OCI-LY7 (cell line): ENCODE results near the gene CTU2. TPM values are rescaled to one million over a fixed set of nuclear protein-coding genes. Genes with fewer than 3 reads are reported as not detected.

ENCODE experiments used
- BruUV-seq: library from RNA; stranded (reverse); fragments of 400-500 nt; replicated peaks from 2 replicates; lab custom pipeline; 2021; lab: Mats Ljungman, UMichigan
- CTCF ChIA-PET: fragments of 300-600 bp; sonication (Branson Sonifier 250); formaldehyde crosslinking; loops from one replicate; lab custom pipeline; 2022; ENCODE audit warnings: antibody characterized with exemption; ENCODE audit not compliant: unreplicated experiment; lab: Charles Lee
- POLR2A ChIA-PET: fragments of 300-600 bp; sonication (Branson Sonifier 250); formaldehyde crosslinking; loops from one replicate; lab custom pipeline; 2022; ENCODE audit warnings: antibody characterized with exemption; lab: Charles Lee
- DNase-seq: peaks from one replicate; pipeline ENCODE4 v3.0.0-alpha.2; 2015; ENCODE audit warnings: low spot score
- H2AFZ ChIP-seq: fragments of 200-600 bp; sonication (generic), shearing (Covaris generic); 2 replicates; pipeline ENCODE4 v1.6.1; 2014; ENCODE audit warnings: mild to moderate bottlenecking, antibody characterized with exemption, low read length, moderate library complexity
- H3K27ac ChIP-seq: fragments of 200-600 bp; sonication (generic); 2 replicates; pipeline ENCODE4 v1.5.1; 2014; ENCODE audit warnings: mixed run types, low read depth, mild to moderate bottlenecking, moderate library complexity, low read length, inconsistent platforms; ENCODE audit not compliant: poor library complexity, severe bottlenecking
- H3K36me3 ChIP-seq: fragments of 200-600 bp; sonication (generic); 2 replicates; pipeline ENCODE4 v1.6.1; 2014; ENCODE audit warnings: mild to moderate bottlenecking, antibody characterized with exemption, low read length, moderate library complexity, mixed read lengths; ENCODE audit not compliant: insufficient read depth
- H3K4me1 ChIP-seq: fragments of 200-600 bp; sonication (generic); 2 replicates; pipeline ENCODE4 v1.5.1; 2014; ENCODE audit warnings: mild to moderate bottlenecking, low read length; ENCODE audit not compliant: insufficient read depth, poor library complexity, severe bottlenecking
- H3K4me2 ChIP-seq: fragments of 200-600 bp; sonication (generic); 2 replicates; pipeline ENCODE4 v1.6.1; 2014; ENCODE audit warnings: mild to moderate bottlenecking, low read length
- H3K4me3 ChIP-seq: fragments of 200-600 bp; sonication (generic); 2 replicates; pipeline ENCODE4 v1.5.1; 2014; ENCODE audit warnings: mild to moderate bottlenecking, low read depth, low read length; ENCODE audit not compliant: poor library complexity, severe bottlenecking
- H3K79me2 ChIP-seq: fragments of 200-600 bp; sonication (generic); 2 replicates; pipeline ENCODE4 v1.6.1; 2016; ENCODE audit warnings: low read depth, mild to moderate bottlenecking, low read length, moderate library complexity, mixed read lengths; ENCODE audit not compliant: insufficient read depth
- H3K9me2 ChIP-seq: fragments of 200-600 bp; sonication (generic); 2 replicates; pipeline ENCODE4 v1.6.1; 2016; ENCODE audit warnings: mild to moderate bottlenecking, low read length, mixed read lengths; ENCODE audit not compliant: insufficient read depth
- H3K9me3 ChIP-seq: fragments of 200-600 bp; sonication (generic); 2 replicates; pipeline ENCODE4 v1.6.1; 2014; ENCODE audit warnings: mild to moderate bottlenecking, mixed run types, low read length, mixed read lengths
- H4K20me1 ChIP-seq: fragments of 200-600 bp; sonication (generic); 2 replicates; pipeline ENCODE4 v1.6.1; 2014; ENCODE audit warnings: mild to moderate bottlenecking, antibody characterized with exemption, low read length, moderate library complexity, mixed read lengths; ENCODE audit not compliant: insufficient read depth
- EZH2phosphoT487 ChIP-seq: fragments of 200-600 bp; sonication (generic); IDR thresholded peaks from 2 replicates; pipeline ENCODE4 v1.6.1; 2018; ENCODE audit warnings: low read depth, borderline replicate concordance, mild to moderate bottlenecking, mixed run types, antibody characterized with exemption, low read length, moderate library complexity, mixed read lengths
- intact Hi-C: fragments of 100-400 bp; cut with micrococcal nuclease; formaldehyde crosslinking; loops from one replicate; pipeline ENCODE4 v1.10.0; 2022; ENCODE audit not compliant: unreplicated experiment
- total RNA-seq, 2 experiments: library from RNA; depleted of rRNA in 1 of 2; stranded (reverse); fragments of >200 nt in 1 of 2; shearing (Covaris generic) in 1 of 2; gene quantifications; 2 replicates each; pipeline ENCODE4 v1.2.3, GENCODE V29; 2014 to 2022
- TF ChIP-seq, protein P1 (sequence below): fragments of 200-600 bp; sonication (generic); conservative IDR thresholded peaks from 2 replicates; pipeline ENCODE4 v1.5.1; 2014; ENCODE audit warnings: mild to moderate bottlenecking, antibody characterized with exemption, low read length, moderate library complexity, mixed read lengths

CTU2 gene
- total RNA-seq, 2 experiments from 2014 or later = 21.9 to 24.4 TPM

DNA sequence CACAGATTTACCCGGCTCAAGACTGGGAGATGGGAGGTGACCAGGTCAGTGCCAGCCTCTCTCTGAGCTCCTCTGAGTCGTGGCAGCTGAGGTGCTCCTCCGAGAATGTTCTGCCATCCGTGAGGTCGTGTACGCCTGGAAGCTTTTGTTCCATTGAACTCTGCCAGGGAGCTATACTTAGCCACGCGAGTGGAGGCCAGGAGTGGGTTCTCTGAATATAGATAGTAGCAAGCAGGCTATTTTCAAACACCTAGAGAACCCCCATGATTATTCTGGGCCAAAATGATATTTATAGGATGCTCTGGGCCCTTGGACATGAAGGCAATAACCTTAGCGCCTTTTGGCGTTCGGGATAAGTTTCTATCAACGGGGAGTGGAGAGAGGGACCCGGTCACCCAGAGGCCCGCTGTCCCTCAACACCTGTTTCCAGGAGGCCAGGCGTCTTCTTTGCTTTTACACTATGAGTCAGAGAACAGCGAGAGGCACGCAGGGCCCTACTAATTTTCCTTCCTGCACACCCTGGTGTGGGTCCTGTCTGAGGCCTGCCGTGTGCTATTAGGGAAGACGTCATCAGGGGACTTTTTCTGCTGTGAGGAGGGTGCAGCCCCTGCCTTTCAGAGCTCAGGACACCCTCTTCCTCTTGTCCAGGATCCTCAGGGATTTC, 32.5 kb upstream of the CTU2 start:
- BruUV-seq = no TSS peak

DNA sequence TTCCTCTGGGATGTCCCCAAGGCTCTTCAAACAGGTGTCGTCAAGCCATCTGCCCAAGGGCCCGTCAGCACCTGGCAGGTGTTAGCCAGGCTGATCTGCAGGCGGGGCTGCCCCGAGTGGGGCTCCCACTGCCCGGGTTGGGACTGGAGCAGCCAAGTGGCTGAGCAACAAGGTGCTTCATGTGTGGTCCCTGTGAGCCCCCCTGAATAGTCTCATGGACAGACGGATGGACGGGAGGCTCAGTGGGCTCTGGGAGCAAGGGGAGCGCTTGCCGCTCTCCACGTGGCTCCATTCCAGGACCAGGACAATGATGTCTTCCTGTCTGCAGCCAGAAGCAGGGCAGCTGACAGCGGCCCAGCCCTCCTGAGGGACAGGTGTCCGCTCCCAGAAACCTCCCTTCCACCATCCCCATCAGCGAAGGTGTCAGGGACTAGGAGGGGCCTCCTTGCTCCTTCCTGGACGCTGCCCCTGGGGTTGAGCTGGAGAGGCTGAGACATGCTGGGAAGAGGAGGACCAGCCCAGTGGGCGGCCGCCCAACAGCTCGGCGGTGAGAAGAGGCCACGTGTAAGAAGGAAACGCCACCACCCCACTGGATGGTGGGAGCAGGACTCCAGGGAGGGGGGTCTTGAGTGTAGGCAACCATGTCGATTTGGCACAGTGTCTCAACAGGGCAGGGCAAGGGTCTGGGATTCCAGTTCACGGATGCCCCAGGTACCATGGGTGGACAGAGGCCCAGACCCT, 29.6 kb upstream of the CTU2 start:
- no TSS peak for BruUV-seq
- Histone ChIP-seq H3K36me3 (peaks cover 11% of the 10 kb centered on the region; the same call in 1 of the 2 replicates), H3K9me2 (no peaks in the 10 kb centered on the region), H3K4me1 (peaks cover 26% of the 10 kb centered on the region), H2AFZ (no peak overlapping the region), H3K9me3 (no peaks in the 10 kb centered on the region), H3K27ac (no peak overlapping the region), H3K4me3 (no peak overlapping the region), H4K20me1 (no peaks in the 10 kb centered on the region), H3K4me2 (no peak overlapping the region), H3K79me2 (no peaks in the 10 kb centered on the region)
- DNase-seq = no peak
- intact Hi-C loops = no loop called here
- ChIA-PET POLR2A (no interaction called here), CTCF (no interaction called here)
- no peak for TF ChIP-seq EZH2phosphoT487
- TF ChIP-seq, protein P1, sequence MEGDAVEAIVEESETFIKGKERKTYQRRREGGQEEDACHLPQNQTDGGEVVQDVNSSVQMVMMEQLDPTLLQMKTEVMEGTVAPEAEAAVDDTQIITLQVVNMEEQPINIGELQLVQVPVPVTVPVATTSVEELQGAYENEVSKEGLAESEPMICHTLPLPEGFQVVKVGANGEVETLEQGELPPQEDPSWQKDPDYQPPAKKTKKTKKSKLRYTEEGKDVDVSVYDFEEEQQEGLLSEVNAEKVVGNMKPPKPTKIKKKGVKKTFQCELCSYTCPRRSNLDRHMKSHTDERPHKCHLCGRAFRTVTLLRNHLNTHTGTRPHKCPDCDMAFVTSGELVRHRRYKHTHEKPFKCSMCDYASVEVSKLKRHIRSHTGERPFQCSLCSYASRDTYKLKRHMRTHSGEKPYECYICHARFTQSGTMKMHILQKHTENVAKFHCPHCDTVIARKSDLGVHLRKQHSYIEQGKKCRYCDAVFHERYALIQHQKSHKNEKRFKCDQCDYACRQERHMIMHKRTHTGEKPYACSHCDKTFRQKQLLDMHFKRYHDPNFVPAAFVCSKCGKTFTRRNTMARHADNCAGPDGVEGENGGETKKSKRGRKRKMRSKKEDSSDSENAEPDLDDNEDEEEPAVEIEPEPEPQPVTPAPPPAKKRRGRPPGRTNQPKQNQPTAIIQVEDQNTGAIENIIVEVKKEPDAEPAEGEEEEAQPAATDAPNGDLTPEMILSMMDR = no peak

More for the DNA sequence above, 32.5 kb upstream of the CTU2 start:
- DNase-seq = no peak
- no peak overlapping the region for H3K27ac ChIP-seq
- no peaks in the 10 kb centered on the region for H3K9me3 ChIP-seq
- ChIA-PET POLR2A (interaction anchor here (0.5 to 0.6 kb wide), 2 partner anchors 12 to 1150 kb away, joined by 3 to 6 read pairs; no protein-coding TSS in a partner anchor), CTCF (no interaction called here)
- H2AFZ ChIP-seq = no peak overlapping the region
- peaks cover 20% of the 10 kb centered on the region for H3K36me3 ChIP-seq
- no peaks in the 10 kb centered on the region for H3K4me1 ChIP-seq
- no peak overlapping the region for H3K4me3 ChIP-seq
- no peak overlapping the region for H3K4me2 ChIP-seq
- H3K9me2 ChIP-seq = no peaks in the 10 kb centered on the region
- no peak for TF ChIP-seq EZH2phosphoT487
- no peaks in the 10 kb centered on the region for H3K79me2 ChIP-seq
- no peaks in the 10 kb centered on the region for H4K20me1 ChIP-seq
- intact Hi-C loops = no loop called here

DNA sequence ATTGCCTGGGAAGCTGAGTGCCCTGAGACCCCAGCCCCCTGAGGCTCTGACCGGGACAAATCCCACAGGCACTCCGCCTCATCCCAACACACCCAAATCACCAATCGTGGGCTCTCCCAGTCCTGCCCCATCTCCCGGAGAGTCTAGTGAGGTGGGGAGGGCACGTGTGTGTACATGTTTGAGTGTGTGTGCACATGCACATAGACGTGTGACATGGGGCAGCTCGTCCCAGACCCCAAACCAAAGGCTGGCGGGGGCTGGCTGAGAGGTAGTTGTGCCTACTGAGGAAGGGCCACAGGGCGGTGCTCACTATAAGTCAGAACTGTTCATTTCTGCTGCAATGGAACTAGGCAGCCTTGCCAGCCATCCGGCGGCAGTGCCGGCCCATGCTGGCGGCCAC, 28.6 kb upstream of the CTU2 start:
- intact Hi-C loops = no loop called here
- CTCF ChIA-PET = no interaction called here

More for the DNA sequence above, 28.6 kb upstream of the CTU2 start:
- peaks cover 35% of the 10 kb centered on the region for H3K4me1 ChIP-seq
- peaks cover 11% of the 10 kb centered on the region; the same call in 1 of the 2 replicates for H3K36me3 ChIP-seq
- H3K27ac ChIP-seq = no peak overlapping the region
- H3K9me3 ChIP-seq = no peaks in the 10 kb centered on the region
- H4K20me1 ChIP-seq = no peaks in the 10 kb centered on the region
- no peak for DNase-seq
- BruUV-seq = no TSS peak
- H3K4me3 ChIP-seq = no peak overlapping the region
- H3K9me2 ChIP-seq = no peaks in the 10 kb centered on the region
- TF ChIP-seq, protein P1 = no peak
- no peak for TF ChIP-seq EZH2phosphoT487
- POLR2A ChIA-PET = no interaction called here
- no peak overlapping the region for H2AFZ ChIP-seq
- H3K79me2 ChIP-seq = no peaks in the 10 kb centered on the region
- no peak overlapping the region for H3K4me2 ChIP-seq
